Activated CD8-positive, alpha-beta T cell treated with anti-CD3 and anti-CD28 coated beads for 36 hours (primary cell): ENCODE measurements around the gene LARGE1. TPM values are rescaled to one million over a fixed set of nuclear protein-coding genes. Genes with fewer than 3 reads are reported as not detected.

Experiments
- ATAC-seq: fragments of 200-7000 bp; cut with Tn5 transposase; one replicate; pipeline ENCODE4 v1.10.0; 2021; ENCODE audit warnings: mild to moderate bottlenecking, moderate library complexity
- CTCF ChIA-PET: fragments of 350-600 bp; sonication (Branson Sonifier 250); formaldehyde crosslinking; loops from one replicate; lab custom pipeline; 2021; ENCODE audit warnings: antibody characterized with exemption; lab: Charles Lee
- POLR2A ChIA-PET: fragments of 350-600 bp; sonication (Branson Sonifier 250); formaldehyde crosslinking; loops from one replicate; lab custom pipeline; 2021; ENCODE audit warnings: antibody characterized with exemption; lab: Charles Lee
- DNase-seq: peaks from one replicate; pipeline ENCODE4 v3.0.0-alpha.2; 2020
- H3K27ac Mint-ChIP-seq: one replicate; pipeline ENCODE4 v1.8.0; 2021; ENCODE audit warnings: mild to moderate bottlenecking, mixed read lengths
- H3K27me3 Mint-ChIP-seq: one replicate; pipeline ENCODE4 v1.8.0; 2021; ENCODE audit warnings: mixed read lengths
- H3K36me3 Mint-ChIP-seq: one replicate; pipeline ENCODE4 v1.8.0; 2021; ENCODE audit warnings: low read depth, mixed read lengths
- H3K4me1 Mint-ChIP-seq: one replicate; pipeline ENCODE4 v1.8.0; 2021; ENCODE audit warnings: low read depth, mixed read lengths
- H3K4me3 Mint-ChIP-seq: one replicate; pipeline ENCODE4 v1.8.0; 2021; ENCODE audit warnings: mild to moderate bottlenecking, moderate library complexity, mixed read lengths
- H3K9me3 Mint-ChIP-seq: one replicate; pipeline ENCODE4 v1.8.0; 2021; ENCODE audit warnings: mixed read lengths
- CTCF ChIP-seq: fragments of 200-600 bp; IDR thresholded peaks from one replicate; pipeline ENCODE4 v1.8.0; 2022; ENCODE audit warnings: antibody characterized with exemption, mild to moderate bottlenecking
- intact Hi-C: fragments of 100-400 bp; cut with micrococcal nuclease; formaldehyde crosslinking; loops from one replicate; pipeline ENCODE4 v1.10.0; 2022
- total RNA-seq, 2 experiments: library from RNA; stranded (reverse); gene quantifications; one replicate each; pipeline ENCODE4 v1.2.3, GENCODE V29; 2021

The LARGE1 gene
- total RNA-seq, 2 experiments from 2014 or later: 0.31 to 0.32 TPM

GRCh38 chr22:33274214-33275072 is 645.8 kb downstream of the LARGE1 start:
- POLR2A ChIA-PET: no interaction called here
- intact Hi-C loops: no loop called here
- Mint-ChIP-seq H3K4me3 (no peak overlapping the region), H3K27ac (no peak overlapping the region), H3K9me3 (no peaks in the 10 kb centered on the region), H3K36me3 (no peaks in the 10 kb centered on the region), H3K27me3 (no peaks in the 10 kb centered on the region), H3K4me1 (no peaks in the 10 kb centered on the region)
- ATAC-seq (no peak), DNase-seq (peak; percentile 44)
- peak; percentile 44 for TF ChIP-seq CTCF
- CTCF ChIA-PET: interaction anchor here (0.8 to 2.0 kb wide), 3 partner anchors 9 to 191 kb away, joined by 3 to 7 read pairs (median 3); no protein-coding TSS in a partner anchor

GRCh38 chr22:33272871-33273270 is 647.4 kb downstream of the LARGE1 start:
- Mint-ChIP-seq H3K27me3 (no peaks in the 10 kb centered on the region), H3K27ac (no peak overlapping the region), H3K4me3 (no peak overlapping the region), H3K9me3 (no peaks in the 10 kb centered on the region), H3K36me3 (no peaks in the 10 kb centered on the region), H3K4me1 (no peaks in the 10 kb centered on the region)
- POLR2A ChIA-PET: no interaction called here
- ATAC-seq (no peak), DNase-seq (no peak)
- intact Hi-C loops: no loop called here
- TF ChIP-seq CTCF: no peak
- CTCF ChIA-PET: no interaction called here

- Mint-ChIP-seq H3K9me3 (no peaks in the 10 kb centered on the region), H3K27me3 (no peaks in the 10 kb centered on the region), H3K27ac (no peak overlapping the region), H3K4me3 (no peak overlapping the region), H3K36me3 (no peaks in the 10 kb centered on the region), H3K4me1 (no peaks in the 10 kb centered on the region)
- ChIA-PET CTCF (no interaction called here), POLR2A (no interaction called here)
- ATAC-seq: no peak
- no peak for DNase-seq
- no peak for TF ChIP-seq CTCF
- intact Hi-C loops: no loop called here
Observed at GRCh38 chr22:33272180-33272579, 648.1 kb downstream of the LARGE1 start.

GRCh38 chr22:33271390-33272161 is 648.7 kb downstream of the LARGE1 start:
- Mint-ChIP-seq H3K36me3 (no peaks in the 10 kb centered on the region), H3K9me3 (no peaks in the 10 kb centered on the region), H3K27ac (no peak overlapping the region), H3K27me3 (no peaks in the 10 kb centered on the region), H3K4me3 (no peak overlapping the region), H3K4me1 (no peaks in the 10 kb centered on the region)
- intact Hi-C loops: no loop called here
- ChIA-PET CTCF (no interaction called here), POLR2A (no interaction called here)
- no peak for TF ChIP-seq CTCF
- no peak for ATAC-seq
- DNase-seq: no peak

- intact Hi-C loops: no loop called here
- no peak overlapping the region for H3K4me3 Mint-ChIP-seq
- DNase-seq (no peak), ATAC-seq (no peak)
- H3K27ac Mint-ChIP-seq: no peak overlapping the region
- ChIA-PET CTCF (no interaction called here), POLR2A (no interaction called here)
- no peaks in the 10 kb centered on the region for H3K27me3 Mint-ChIP-seq
- no peak for TF ChIP-seq CTCF
- no peaks in the 10 kb centered on the region for H3K36me3 Mint-ChIP-seq
- H3K4me1 Mint-ChIP-seq: no peaks in the 10 kb centered on the region
- H3K9me3 Mint-ChIP-seq: no peaks in the 10 kb centered on the region
Observed at GRCh38 chr22:33270596-33270995, 649.7 kb downstream of the LARGE1 start.
